HFFc6 (cell line): ENCODE measurements around the gene NPEPL1. TPM values are rescaled to one million over a fixed set of nuclear protein-coding genes. Genes with fewer than 3 reads are reported as not detected.

ENCODE experiments used
- DNase-seq: peaks from one replicate; pipeline ENCODE4 v3.0.0-alpha.2; 2018
- H3K27ac Mint-ChIP-seq: 2 replicates; pipeline ENCODE4 v1.8.0; 2020; ENCODE audit warnings: mild to moderate bottlenecking, mixed read lengths
- H3K27me3 Mint-ChIP-seq: 2 replicates; pipeline ENCODE4 v1.8.0; 2021; ENCODE audit warnings: mild to moderate bottlenecking, moderate library complexity, mixed read lengths; ENCODE audit not compliant: insufficient read depth
- H3K36me3 Mint-ChIP-seq: 2 replicates; pipeline ENCODE4 v1.8.0; 2021; ENCODE audit warnings: low read depth, mixed read lengths
- H3K4me1 Mint-ChIP-seq: 2 replicates; pipeline ENCODE4 v1.8.0; 2020; ENCODE audit warnings: low read depth, mixed read lengths
- H3K4me3 Mint-ChIP-seq: 2 replicates; pipeline ENCODE4 v1.8.0; 2020; ENCODE audit warnings: mild to moderate bottlenecking, moderate library complexity, mixed read lengths
- H3K9me3 Mint-ChIP-seq: 2 replicates; pipeline ENCODE4 v1.8.0; 2020; ENCODE audit warnings: mild to moderate bottlenecking, mixed read lengths
- CTCF ChIP-seq: fragments of 200-600 bp; sonication (generic); IDR thresholded peaks from 2 replicates; pipeline ENCODE4 v1.5.0; 2021; ENCODE audit warnings: antibody characterized with exemption, mild to moderate bottlenecking
- total RNA-seq, 6 experiments: library from RNA; stranded (reverse); fragmentation: NEBNext Ultra II Directional; extraction: Animal tissue kit (Norgen Biotek cat#: 25700); gene quantifications; 2 replicates in 1 of 6; 3 replicates in 5 of 6; pipeline ENCODE4 v1.2.3, GENCODE V29; 2021

NPEPL1 gene
- total RNA-seq, 6 experiments from 2014 or later = 12.0 to 17.8 (median 12.6) TPM

- DNase-seq = no peak
- H3K27me3 Mint-ChIP-seq = no peaks in the 10 kb centered on the region; the same call in 1 of the 2 replicates
- no peaks in the 10 kb centered on the region for H3K9me3 Mint-ChIP-seq
- no peaks in the 10 kb centered on the region for H3K36me3 Mint-ChIP-seq
- no peak for TF ChIP-seq CTCF
- no peak overlapping the region for H3K27ac Mint-ChIP-seq
- no peak overlapping the region for H3K4me3 Mint-ChIP-seq
- H3K4me1 Mint-ChIP-seq = no peaks in the 10 kb centered on the region; the same call in 1 of the 2 replicates
Measured at GRCh38 chr20:58697201-58697866, 4.7 kb downstream of the NPEPL1 start.

- DNase-seq = no peak
- Mint-ChIP-seq H3K4me3 (no peak overlapping the region), H3K9me3 (no peaks in the 10 kb centered on the region), H3K27ac (no peak overlapping the region), H3K27me3 (no peaks in the 10 kb centered on the region; the same call in 1 of the 2 replicates), H3K36me3 (peaks cover 7% of the 10 kb centered on the region), H3K4me1 (no peaks in the 10 kb centered on the region; the same call in 1 of the 2 replicates)
- no peak for TF ChIP-seq CTCF
Measured at GRCh38 chr20:58697867-58698703, 5.5 kb downstream of the NPEPL1 start.

- peaks cover 14% of the 10 kb centered on the region for H3K36me3 Mint-ChIP-seq
- H3K27ac Mint-ChIP-seq = no peak overlapping the region
- no peak for TF ChIP-seq CTCF
- no peaks in the 10 kb centered on the region for H3K4me1 Mint-ChIP-seq
- no peak overlapping the region for H3K4me3 Mint-ChIP-seq
- H3K27me3 Mint-ChIP-seq = no peaks in the 10 kb centered on the region; the same call in 1 of the 2 replicates
- no peaks in the 10 kb centered on the region for H3K9me3 Mint-ChIP-seq
- DNase-seq = no peak
Measured at GRCh38 chr20:58698741-58699622, 6.4 kb downstream of the NPEPL1 start.

DNA sequence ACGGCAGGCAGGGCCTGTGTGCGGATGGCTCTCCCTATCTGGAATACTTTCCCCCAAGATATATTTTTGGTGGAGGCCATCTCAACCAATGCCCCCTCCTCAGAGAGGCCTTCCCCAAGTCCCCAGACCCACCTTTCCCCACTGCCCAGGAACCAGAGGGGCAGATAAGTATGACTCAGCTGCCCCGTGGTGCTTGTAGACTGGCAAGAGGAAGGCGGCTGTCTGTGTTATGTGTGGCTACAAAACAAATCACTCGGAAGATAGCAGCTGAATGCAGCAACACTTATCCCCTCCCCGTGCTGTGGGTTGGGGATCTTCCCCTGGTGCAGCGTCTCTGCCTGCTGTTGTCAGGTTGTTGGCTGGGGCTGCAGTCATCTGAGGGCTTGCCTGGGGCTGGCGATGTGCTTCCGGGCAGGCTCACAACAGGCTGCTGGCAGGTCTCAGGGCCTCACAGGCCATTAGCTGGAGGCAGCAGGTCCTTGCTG lies 7.1 kb downstream of the NPEPL1 start:
- Mint-ChIP-seq H3K4me1 (no peaks in the 10 kb centered on the region), H3K36me3 (peaks cover 17% of the 10 kb centered on the region), H3K27ac (no peak overlapping the region), H3K4me3 (no peak overlapping the region), H3K27me3 (no peaks in the 10 kb centered on the region; the same call in 1 of the 2 replicates), H3K9me3 (no peaks in the 10 kb centered on the region)
- no peak for TF ChIP-seq CTCF
- no peak for DNase-seq
